HEK293T (cell line): ENCODE data around the gene PCNX3.

Source experiments
- BHLHE40 ChIP-seq: fragments of 450-650 bp; IDR thresholded peaks from 2 replicates; pipeline ENCODE4 v1.6.1; 2016; ENCODE audit warnings: mild to moderate bottlenecking, moderate library complexity, borderline replicate concordance
- CTBP1 ChIP-seq: fragments of 450-650 bp; IDR thresholded peaks from 2 replicates; pipeline ENCODE4 v1.6.1; 2016; ENCODE audit warnings: borderline replicate concordance
- FOXA1 ChIP-seq: fragments of 450-650 bp; IDR thresholded peaks from 2 replicates; pipeline ENCODE4 v1.6.1; 2016; ENCODE audit warnings: mild to moderate bottlenecking
- FOXK2 ChIP-seq: fragments of 450-650 bp; IDR thresholded peaks from 2 replicates; pipeline ENCODE4 v1.6.1; 2016; ENCODE audit warnings: mild to moderate bottlenecking
- FOXM1 ChIP-seq: fragments of 450-650 bp; IDR thresholded peaks from 2 replicates; pipeline ENCODE4 v1.6.1; 2017; ENCODE audit warnings: mild to moderate bottlenecking, borderline replicate concordance
- L3MBTL2 ChIP-seq: fragments of 450-650 bp; conservative IDR thresholded peaks from 2 replicates; pipeline ENCODE4 v1.6.1; 2016; ENCODE audit warnings: mild to moderate bottlenecking
- SP1 ChIP-seq: fragments of 450-650 bp; IDR thresholded peaks from 2 replicates; pipeline ENCODE4 v1.6.1; 2017
- SUZ12 ChIP-seq: fragments of 450-650 bp; IDR thresholded peaks from 2 replicates; pipeline ENCODE4 v1.6.1; 2016; ENCODE audit warnings: mild to moderate bottlenecking

- no peak for TF ChIP-seq SP1
- no peak for TF ChIP-seq SUZ12
- TF ChIP-seq L3MBTL2 = no peak
- no peak for TF ChIP-seq BHLHE40
- TF ChIP-seq FOXM1 = no peak
- no peak for TF ChIP-seq FOXA1
- no peak for TF ChIP-seq FOXK2
- TF ChIP-seq CTBP1 = no peak
These were observed 11.3 kb upstream of the PCNX3 start for GRCh38 chr11:65604258-65604657.
